Gastrocnemius medialis (tissue), 4 donors: Measurements from ENCODE around the gene DSG3. TPM values are rescaled to one million over a fixed set of nuclear protein-coding genes. Genes with fewer than 3 reads are reported as not detected.

Experiments
- ATAC-seq, 2 donors: fragments of 150-250 bp; one replicate each; pipeline ENCODE4 v1.9.1; 2016
- DNase-seq, 2 donors: peaks; one replicate each; pipeline ENCODE4 v3.0.0-alpha.2; 2019
- H3K27ac ChIP-seq, 4 donors: fragments of 200-600 bp; sonication (generic); 1 replicate in 1 of 4; 2 replicates in 3 of 4; pipeline ENCODE4 v1.5.1; 2016 to 2018; ENCODE audit warnings: mild to moderate bottlenecking in 2 of 4, moderate library complexity in 1 of 4
- H3K27me3 ChIP-seq, 3 donors: fragments of 200-600 bp; sonication (generic) in 2 of 3; 1 replicate in 1 of 3; 2 replicates in 2 of 3; pipeline versions ENCODE4 v1.5.1 to v1.6.0; 2016 to 2019; ENCODE audit warnings: mild to moderate bottlenecking in 1 of 3, moderate library complexity in 1 of 3
- H3K36me3 ChIP-seq, 2 donors: fragments of 200-600 bp; sonication (generic) in 1 of 2; one replicate each; pipeline ENCODE4 v1.5.1; 2017 to 2018
- H3K4me1 ChIP-seq, 2 donors: fragments of 200-600 bp; sonication (generic) in 1 of 2; one replicate each; pipeline ENCODE4 v1.5.1; 2016 to 2017; ENCODE audit warnings: mild to moderate bottlenecking in 2 of 2
- H3K4me3 ChIP-seq, 4 donors: fragments of 200-600 bp; sonication (generic) in 3 of 4; 1 replicate in 1 of 4; 2 replicates in 3 of 4; pipeline ENCODE4 v1.5.1; 2016 to 2019; ENCODE audit warnings: mild to moderate bottlenecking in 2 of 4
- H3K9me3 ChIP-seq, 3 donors: fragments of 200-600 bp; sonication (generic) in 2 of 3; 1 replicate in 1 of 3; 2 replicates in 2 of 3; pipeline ENCODE4 v1.5.1; 2016 to 2019
- CTCF ChIP-seq, 5 experiments: fragments of 450-650 bp in 3 of 5; fragments of 200-600 bp in 2 of 5; sonication (generic) in 2 of 5; IDR thresholded peaks in 4 of 5; conservative IDR thresholded peaks in 1 of 5; 1 replicate in 4 of 5; 2 replicates in 1 of 5; pipeline ENCODE4 v1.5.1; 2016 to 2019; ENCODE audit warnings: antibody characterized with exemption in 5 of 5, mild to moderate bottlenecking in 3 of 5, moderate library complexity in 3 of 5
- POLR2A ChIP-seq, 2 donors: fragments of 450-650 bp; IDR thresholded peaks; one replicate each; pipeline ENCODE4 v1.6.1; 2017; ENCODE audit warnings: antibody characterized with exemption in 2 of 2, mild to moderate bottlenecking in 2 of 2, moderate library complexity in 2 of 2
- in situ Hi-C, 4 donors: fragments of 200-750 bp; cut with MboI; loops; one replicate each; pipeline versions ENCODE4 v1.15.0 to v1.8.0; 2017; ENCODE audit warnings: low sequenced_read_pairs in 4 of 4
- intact Hi-C: fragments of 100-400 bp; cut with DNase I; formaldehyde crosslinking; loops from one replicate; pipeline ENCODE4 v1.15.1; 2023; ENCODE audit warnings: low total_unique reads
- total RNA-seq, 4 donors: library from RNA; depleted of rRNA; stranded (reverse); fragments of >200 nt; gene quantifications; one replicate each; pipeline versions ENCODE4 v1.1.0 to v1.2.3, GENCODE V29; 2016

The DSG3 gene
- total RNA-seq, 4 donors from 2014 or later: not detected

GRCh38 chr18:31487246-31488015, 39.9 kb downstream of the DSG3 start:
- TF ChIP-seq POLR2A (IDR thresholded peaks at IDR 0.05): no peak
- no peak for TF ChIP-seq CTCF (IDR thresholded peaks at IDR 0.05 in 4 of 5, conservative IDR thresholded peaks at IDR 0.05 in 1 of 5)
- DNase-seq: no peak
- no peaks in the 10 kb centered on the region for H3K27me3 ChIP-seq
- intact Hi-C loops: no loop called here
- H3K4me3 ChIP-seq: no peak overlapping the region
- in situ Hi-C loops: no loop called here
- ATAC-seq: no peak
- no peaks in the 10 kb centered on the region for H3K36me3 ChIP-seq
- H3K9me3 ChIP-seq: no peaks in the 10 kb centered on the region
- no peaks in the 10 kb centered on the region for H3K4me1 ChIP-seq
- no peak overlapping the region for H3K27ac ChIP-seq

- no peaks in the 10 kb centered on the region for H3K4me1 ChIP-seq
- ATAC-seq (no peak), DNase-seq (no peak)
- in situ Hi-C loops (no loop called here), intact Hi-C loops (no loop called here)
- H3K4me3 ChIP-seq: no peak overlapping the region
- no peaks in the 10 kb centered on the region for H3K36me3 ChIP-seq
- TF ChIP-seq POLR2A (IDR thresholded peaks at IDR 0.05) (no peak), CTCF (IDR thresholded peaks at IDR 0.05 in 4 of 5, conservative IDR thresholded peaks at IDR 0.05 in 1 of 5) (no peak)
- H3K27ac ChIP-seq: no peak overlapping the region
- no peaks in the 10 kb centered on the region for H3K9me3 ChIP-seq
- H3K27me3 ChIP-seq: no peaks in the 10 kb centered on the region
Observed at GRCh38 chr18:31489311-31489710, 41.8 kb downstream of the DSG3 start.

- Histone ChIP-seq H3K36me3 (no peaks in the 10 kb centered on the region), H3K9me3 (no peaks in the 10 kb centered on the region), H3K4me3 (no peak overlapping the region), H3K4me1 (no peaks in the 10 kb centered on the region), H3K27ac (no peak overlapping the region), H3K27me3 (no peaks in the 10 kb centered on the region)
- intact Hi-C loops: no loop called here
- no peak for DNase-seq
- no peak for ATAC-seq
- TF ChIP-seq CTCF (IDR thresholded peaks at IDR 0.05 in 4 of 5, conservative IDR thresholded peaks at IDR 0.05 in 1 of 5): no peak
- no peak for TF ChIP-seq POLR2A (IDR thresholded peaks at IDR 0.05)
- in situ Hi-C loops: no loop called here
Observed at GRCh38 chr18:31490387-31490786, 42.8 kb downstream of the DSG3 start.

- DNase-seq (no peak), ATAC-seq (no peak)
- Histone ChIP-seq H3K4me3 (no peak overlapping the region), H3K9me3 (no peaks in the 10 kb centered on the region), H3K27ac (no peak overlapping the region), H3K4me1 (no peaks in the 10 kb centered on the region), H3K36me3 (no peaks in the 10 kb centered on the region), H3K27me3 (no peaks in the 10 kb centered on the region)
- TF ChIP-seq CTCF (IDR thresholded peaks at IDR 0.05 in 4 of 5, conservative IDR thresholded peaks at IDR 0.05 in 1 of 5) (no peak), POLR2A (IDR thresholded peaks at IDR 0.05) (no peak)
- in situ Hi-C loops: no loop called here
- intact Hi-C loops: no loop called here
Observed at GRCh38 chr18:31490833-31491232, 43.3 kb downstream of the DSG3 start.

GRCh38 chr18:31491586-31491985, 44.0 kb downstream of the DSG3 start:
- H3K36me3 ChIP-seq: no peaks in the 10 kb centered on the region
- no peak overlapping the region for H3K27ac ChIP-seq
- no peak overlapping the region for H3K4me3 ChIP-seq
- no peaks in the 10 kb centered on the region for H3K27me3 ChIP-seq
- DNase-seq (no peak), ATAC-seq (no peak)
- TF ChIP-seq POLR2A (IDR thresholded peaks at IDR 0.05): no peak
- TF ChIP-seq CTCF (IDR thresholded peaks at IDR 0.05 in 4 of 5, conservative IDR thresholded peaks at IDR 0.05 in 1 of 5): no peak
- intact Hi-C loops: no loop called here
- in situ Hi-C loops: no loop called here
- no peaks in the 10 kb centered on the region for H3K4me1 ChIP-seq
- H3K9me3 ChIP-seq: no peaks in the 10 kb centered on the region
